Stimulated activated CD4-positive, alpha-beta T cell treated with anti-CD3 and anti-CD28 coated beads, Interleukin-2, amount 100 ng/mL, for 4 hours (primary cell): ENCODE measurements around the gene CSNK1D.

Experiments used
- DNase-seq: peaks from one replicate; pipeline ENCODE4 v3.0.0-alpha.2; 2020; ENCODE audit warnings: low read depth

The CSNK1D gene

DNA sequence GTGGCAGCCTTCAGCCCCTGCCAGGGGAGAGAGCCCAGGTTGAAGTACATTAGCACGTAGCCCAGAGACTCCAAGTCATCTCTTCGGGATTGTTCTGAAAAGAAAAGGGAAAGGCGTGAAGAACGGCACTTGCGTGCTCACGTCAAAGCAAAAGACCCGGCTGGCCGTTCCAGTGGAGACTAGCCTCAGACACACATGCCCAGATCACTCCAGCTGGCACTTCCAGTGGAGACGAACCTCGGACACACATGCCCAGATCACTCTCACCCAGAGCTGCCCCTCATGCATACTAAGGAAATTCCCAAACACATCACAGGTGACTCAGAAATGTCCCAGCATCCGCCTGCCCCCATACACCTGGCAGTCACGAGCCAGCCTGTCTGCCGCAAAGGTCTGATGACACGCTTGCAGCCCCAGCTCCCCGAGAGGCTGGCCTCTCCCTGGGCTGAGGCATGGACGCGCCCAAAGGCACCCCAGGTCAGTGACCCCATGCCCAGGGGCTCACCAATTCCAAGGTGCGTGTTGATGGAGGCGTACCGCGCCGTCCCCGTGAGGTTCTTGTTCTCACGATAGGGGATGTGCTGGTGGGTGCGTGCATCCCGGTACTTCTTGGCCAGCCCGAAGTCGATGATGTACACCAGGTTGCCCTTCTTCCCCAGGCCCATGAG lies 20.9 kb downstream of the CSNK1D start:
- DNase-seq: no peak

GRCh38 chr17:82250868-82251500 lies 22.5 kb downstream of the CSNK1D start:
- DNase-seq: no peak

DNA sequence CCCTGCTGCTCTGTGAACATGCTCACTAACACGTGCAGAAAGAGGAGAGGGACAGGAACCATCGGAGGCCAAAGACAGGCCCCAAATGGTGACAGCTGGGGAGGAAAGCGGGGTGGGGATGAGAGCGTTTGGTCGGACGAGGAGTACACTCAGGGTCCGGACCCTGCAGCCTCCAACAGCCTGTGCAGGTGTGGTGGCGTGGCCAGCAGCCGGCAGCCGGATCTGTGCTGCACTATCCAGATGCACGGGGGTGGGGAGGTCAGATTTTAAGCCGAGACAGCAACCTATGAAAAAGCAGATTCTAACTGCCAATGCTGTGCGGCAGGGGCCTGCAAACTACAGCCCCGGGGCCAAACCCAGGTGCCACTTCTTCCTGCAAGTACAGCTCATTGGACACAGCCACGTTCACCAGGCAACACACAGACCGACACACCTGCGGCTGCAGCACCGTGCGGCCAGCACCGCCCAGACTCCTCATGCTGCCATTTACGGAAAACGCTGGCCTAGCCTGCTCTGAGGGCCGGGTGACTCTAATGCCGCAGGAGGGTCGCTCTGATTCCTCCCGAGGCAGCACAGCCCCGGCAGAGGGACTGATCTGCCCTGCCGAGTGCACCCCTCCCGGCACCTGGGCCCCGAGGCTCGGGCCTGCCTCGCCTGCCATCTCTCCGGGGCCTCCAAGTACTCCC lies 23.5 kb downstream of the CSNK1D start:
- DNase-seq: no peak

DNA sequence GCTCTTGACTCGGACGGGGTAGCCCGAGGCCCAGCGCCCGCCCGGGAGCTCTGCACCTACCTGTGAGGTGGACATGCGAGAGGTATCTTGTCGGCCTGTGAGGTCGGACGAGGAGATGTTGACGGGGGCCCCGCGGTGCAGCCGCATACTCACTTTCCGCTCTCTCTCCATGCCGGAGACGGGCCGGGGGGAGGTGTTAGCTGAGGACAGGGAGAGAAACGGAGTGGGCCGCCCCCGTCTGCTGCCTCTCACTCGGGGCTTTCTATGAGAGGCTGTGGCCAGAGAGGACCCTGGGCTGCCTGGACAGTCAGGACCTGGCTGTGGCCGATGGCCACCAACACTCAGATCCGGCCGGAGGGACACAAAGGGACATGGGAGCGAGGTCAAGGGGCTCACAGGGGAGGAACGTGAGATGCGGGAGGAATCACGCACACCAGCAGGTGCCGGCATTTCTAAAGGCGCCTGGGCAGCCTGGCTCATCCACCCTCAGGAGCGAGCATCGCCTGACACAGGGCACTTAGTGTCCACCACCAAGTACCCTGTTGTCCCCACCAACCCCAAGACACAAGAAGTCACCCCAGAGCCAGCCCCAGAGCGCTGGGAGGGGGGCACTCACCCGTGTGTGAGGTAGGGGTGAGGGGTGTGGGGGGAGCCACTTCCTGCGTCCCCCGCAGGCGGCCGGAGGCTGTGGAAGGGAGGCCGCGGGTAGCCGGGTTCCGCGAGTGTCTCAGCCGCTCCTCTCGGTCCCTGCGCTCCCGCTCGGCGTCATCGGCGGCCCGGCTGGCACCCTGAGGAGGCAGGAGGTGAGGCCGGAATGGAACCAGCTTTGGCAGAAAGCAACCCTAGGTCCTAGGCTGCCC lies 24.5 kb downstream of the CSNK1D start:
- DNase-seq: no peak

GRCh38 chr17:82247856-82248671 lies 25.4 kb downstream of the CSNK1D start:
- DNase-seq: no peak

- no peak for DNase-seq
These were observed 26.2 kb downstream of the CSNK1D start for GRCh38 chr17:82247182-82247823.

- DNase-seq: no peak
These were observed 26.9 kb downstream of the CSNK1D start for GRCh38 chr17:82246365-82247181.

DNA sequence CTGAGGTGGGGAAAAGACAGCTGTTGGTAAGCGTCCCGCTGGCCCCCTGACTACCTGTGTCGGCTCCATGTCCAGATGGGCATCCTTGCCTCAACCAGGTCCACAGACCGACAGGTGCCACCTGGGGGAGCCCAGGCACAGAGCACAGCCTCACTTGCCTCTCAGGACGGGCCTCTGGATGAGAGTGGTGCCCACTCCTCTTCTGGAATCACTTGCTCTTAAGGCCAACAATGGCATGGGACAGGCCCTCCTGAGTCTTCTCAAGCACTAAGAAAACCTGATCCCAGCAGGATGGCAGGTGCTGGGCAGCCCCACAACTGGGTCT lies 27.5 kb downstream of the CSNK1D start:
- DNase-seq: no peak

DNA sequence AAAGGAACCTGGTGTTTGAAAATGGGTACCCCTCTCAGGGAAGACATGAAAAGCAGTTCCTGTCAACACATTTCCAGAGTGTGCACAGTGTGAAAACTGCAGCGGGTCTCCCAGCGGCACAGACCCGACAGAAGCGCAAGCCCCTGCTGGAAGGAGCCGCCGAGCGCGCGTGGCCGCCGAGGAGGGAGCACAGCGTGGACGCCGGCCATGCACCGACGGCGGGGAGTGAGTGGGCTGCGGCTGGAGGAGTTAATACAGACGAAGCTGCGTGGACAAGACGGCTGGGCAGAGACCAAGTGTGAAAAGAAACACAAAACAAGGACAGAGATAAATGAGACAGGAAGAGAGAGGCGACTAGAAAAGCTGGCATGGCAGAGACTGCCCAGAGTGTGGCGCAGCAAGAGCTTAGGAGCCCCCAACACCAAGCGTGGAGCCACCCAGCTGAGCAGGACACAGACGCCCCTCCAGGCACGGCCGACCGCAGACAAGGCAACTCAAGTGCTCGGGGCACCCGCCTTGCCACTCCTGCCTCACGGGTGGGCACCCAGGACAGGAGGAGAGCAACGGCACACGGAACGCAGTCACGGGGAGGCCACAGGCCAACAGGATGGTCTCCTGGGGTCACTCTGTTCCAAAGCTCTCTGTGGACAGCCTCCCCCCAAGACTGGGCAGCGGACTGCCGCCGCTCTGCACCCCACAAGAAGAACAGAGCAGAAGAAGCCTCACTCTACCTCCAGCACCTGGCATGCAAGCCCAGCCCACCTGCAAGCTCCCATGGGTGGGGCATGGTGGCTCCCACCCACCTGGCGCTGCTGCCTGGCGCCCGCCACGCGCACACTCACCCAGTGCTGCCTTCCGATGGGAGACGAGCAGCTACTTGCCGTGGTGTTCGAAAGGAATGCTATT lies 28.1 kb downstream of the CSNK1D start:
- DNase-seq: no peak

DNA sequence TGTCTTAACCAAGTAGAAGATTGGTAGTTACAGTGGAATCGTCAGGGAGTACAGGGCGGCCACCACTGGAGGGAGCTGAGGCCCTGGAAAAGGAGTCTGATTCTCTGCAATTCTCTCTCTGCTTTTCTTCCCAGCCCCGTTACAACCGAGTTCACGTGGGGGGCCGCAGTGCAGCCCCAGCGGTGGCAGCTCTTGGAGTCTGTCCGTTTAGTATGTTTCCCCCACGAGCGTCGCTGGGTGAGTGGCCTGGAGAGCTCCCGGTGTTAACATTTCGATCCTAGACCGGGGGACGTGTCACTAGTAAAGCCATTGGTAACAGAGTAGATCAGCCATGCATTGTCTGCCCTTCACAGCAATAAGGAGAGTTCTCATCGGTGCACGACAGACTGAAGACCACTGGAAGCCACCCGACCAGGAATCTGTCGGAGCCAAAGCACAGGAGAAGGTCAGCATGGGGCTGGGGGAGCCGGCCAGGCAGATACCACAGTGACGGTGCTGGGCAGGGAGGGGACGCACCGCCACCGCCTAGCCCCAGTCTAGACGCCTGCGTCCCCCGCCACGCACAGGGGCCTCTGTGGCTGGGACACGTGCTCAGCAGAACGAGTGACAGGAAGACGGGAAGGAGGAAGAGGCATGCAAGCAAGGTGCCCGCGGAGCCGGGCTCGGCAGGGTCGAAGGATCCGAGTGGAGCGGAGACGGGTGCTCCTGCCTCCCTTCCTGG lies 28.9 kb downstream of the CSNK1D start:
- no peak for DNase-seq

DNA sequence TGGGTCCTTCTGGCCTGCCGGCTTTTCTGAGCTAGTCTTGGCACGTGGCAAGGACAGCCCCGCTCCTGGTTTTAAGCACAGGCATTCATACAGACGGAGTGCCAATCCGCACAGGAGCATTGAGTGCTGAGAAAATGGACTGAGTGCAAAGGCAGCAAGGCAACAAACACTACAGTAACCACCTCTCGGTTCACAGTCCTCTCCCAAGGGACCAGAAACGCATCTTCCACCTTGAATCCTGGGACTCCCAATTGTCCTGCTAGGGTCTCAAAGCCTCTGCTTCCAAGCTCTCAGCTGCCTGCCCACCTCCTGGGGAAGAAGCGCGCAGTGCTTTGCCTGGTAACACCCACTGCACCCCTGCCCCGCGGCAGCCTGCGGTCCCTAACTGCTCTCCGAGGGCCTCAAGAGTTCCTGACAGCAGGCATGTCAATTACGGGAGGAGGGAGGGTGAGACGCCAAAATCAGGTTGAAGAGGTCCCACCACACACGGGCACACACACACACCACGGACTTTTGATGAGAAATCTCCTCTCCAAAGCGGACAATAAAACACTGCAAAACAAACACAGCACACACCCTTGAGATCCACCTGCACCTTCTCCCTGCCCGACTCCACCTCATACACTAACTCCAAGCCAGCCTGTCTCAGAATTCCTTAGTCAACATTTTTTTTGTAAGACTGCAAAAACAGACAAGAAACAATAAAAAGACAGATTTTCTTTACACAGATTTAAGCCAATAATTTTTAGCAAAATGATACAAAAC lies 29.7 kb downstream of the CSNK1D start:
- no peak for DNase-seq

- DNase-seq: no peak
These were observed 30.4 kb downstream of the CSNK1D start for GRCh38 chr17:82242977-82243647.

- no peak for DNase-seq
These were observed 30.9 kb downstream of the CSNK1D start for GRCh38 chr17:82242698-82242976.

- no peak for DNase-seq
These were observed 31.4 kb downstream of the CSNK1D start for GRCh38 chr17:82241926-82242697.

- no peak for DNase-seq
These were observed 32.1 kb downstream of the CSNK1D start for GRCh38 chr17:82241183-82241925.
